Measurements from ENCODE around the gene NRCAM.
"Not testable (repeated sequence)": the region's sequence is repeated elsewhere in the genome, so short reads cannot be mapped to it uniquely, and the experiment has no call there.

The NRCAM gene

GRCh38 chr7:108393097-108393496, 63.1 kb downstream of the NRCAM start:
- not testable (repeated sequence) for DNase-seq

- DNase-seq = not testable (repeated sequence)
Observed at GRCh38 chr7:108387686-108388085, 68.5 kb downstream of the NRCAM start.

- DNase-seq = no peak
Observed at GRCh38 chr7:108385834-108386422, 70.3 kb downstream of the NRCAM start.

GRCh38 chr7:108384716-108385483, 71.3 kb downstream of the NRCAM start:
- DNase-seq = no peak

GRCh38 chr7:108382932-108383331, 73.3 kb downstream of the NRCAM start:
- DNase-seq = no peak

GRCh38 chr7:108380517-108380916, 75.7 kb downstream of the NRCAM start:
- DNase-seq = no peak

- no peak for DNase-seq
Observed at GRCh38 chr7:108376206-108376605, 80.0 kb downstream of the NRCAM start.

GRCh38 chr7:108375668-108376067, 80.6 kb downstream of the NRCAM start:
- no peak for DNase-seq

- DNase-seq = no peak
Observed at GRCh38 chr7:108374899-108375298, 81.3 kb downstream of the NRCAM start.

GRCh38 chr7:108372618-108373017, 83.6 kb downstream of the NRCAM start:
- DNase-seq = no peak

- DNase-seq = no peak
Observed at GRCh38 chr7:108370616-108371015, 85.6 kb downstream of the NRCAM start.

GRCh38 chr7:108368466-108368865, 87.8 kb downstream of the NRCAM start:
- no peak for DNase-seq

GRCh38 chr7:108367946-108368345, 88.3 kb downstream of the NRCAM start:
- DNase-seq = no peak

GRCh38 chr7:108367314-108367713, 88.9 kb downstream of the NRCAM start:
- no peak for DNase-seq

GRCh38 chr7:108363659-108364058, 92.6 kb downstream of the NRCAM start:
- DNase-seq = no peak

- DNase-seq = no peak
Observed at GRCh38 chr7:108360058-108360800, 96.0 kb downstream of the NRCAM start.

- no peak for DNase-seq
Observed at GRCh38 chr7:108358553-108358952, 97.7 kb downstream of the NRCAM start.

- DNase-seq = no peak
Observed at GRCh38 chr7:108351729-108352131, 104.5 kb downstream of the NRCAM start.

- no peak for DNase-seq
Observed at GRCh38 chr7:108348913-108349312, 107.3 kb downstream of the NRCAM start.

- DNase-seq = no peak
Observed at GRCh38 chr7:108347616-108348015, 108.6 kb downstream of the NRCAM start.

GRCh38 chr7:108345710-108346336, 110.4 kb downstream of the NRCAM start:
- DNase-seq = no peak

- DNase-seq = no peak
Observed at GRCh38 chr7:108340856-108341411, 115.3 kb downstream of the NRCAM start.

GRCh38 chr7:108340406-108340805, 115.8 kb downstream of the NRCAM start:
- DNase-seq = not testable (repeated sequence)
